Measurements from ENCODE around the gene C1orf94. TPM values are rescaled to one million over a fixed set of nuclear protein-coding genes. Genes with fewer than 3 reads are reported as not detected.

The C1orf94 gene
- total RNA-seq, 1 donor from 2014 or later: 0.37 TPM

- no peak overlapping the region for H3K27ac ChIP-seq
- H3K4me2 ChIP-seq: no peak overlapping the region
- H3K27me3 ChIP-seq: no peaks in the 10 kb centered on the region
- peaks cover 16% of the 10 kb centered on the region for H3K4me1 Mint-ChIP-seq
- H3K9me3 Mint-ChIP-seq: no peaks in the 10 kb centered on the region
- H3K4me3 ChIP-seq: no peak overlapping the region
- H3K36me3 Mint-ChIP-seq: no peaks in the 10 kb centered on the region
- H4K20me1 ChIP-seq (ENCODE audit: low read depth): peaks cover 12% of the 10 kb centered on the region
- H3K79me2 ChIP-seq (ENCODE audit: low read depth): no peaks in the 10 kb centered on the region
- H3K4me1 ChIP-seq: peaks cover 12% of the 10 kb centered on the region
- no peak overlapping the region for H3K27ac Mint-ChIP-seq
- no peak overlapping the region for H3K4me3 Mint-ChIP-seq
- TF ChIP-seq EZH2 (IDR thresholded peaks at IDR 0.05): no peak
- no peak for TF ChIP-seq EZH2phosphoT487 (IDR thresholded peaks at IDR 0.05)
- no peak for TF ChIP-seq CTCF (IDR thresholded peaks at IDR 0.05)
- DNase-seq (ENCODE audit: low spot score): no peak
- H3K36me3 ChIP-seq: no peaks in the 10 kb centered on the region
- peaks cover 17% of the 10 kb centered on the region for H3F3A ChIP-seq (ENCODE audit: low read depth)
- H3K27me3 Mint-ChIP-seq (ENCODE audit: insufficient read depth, low read depth): peaks cover 2% of the 10 kb centered on the region
- no peak overlapping the region for H3K9ac ChIP-seq
- H2AFZ ChIP-seq (replicated peaks): no peak overlapping the region
- no peaks in the 10 kb centered on the region for H3K9me3 ChIP-seq (ENCODE audit: low read depth)
These were observed 31.9 kb upstream of the C1orf94 start for GRCh38 chr1:34144766-34145165.

DNA sequence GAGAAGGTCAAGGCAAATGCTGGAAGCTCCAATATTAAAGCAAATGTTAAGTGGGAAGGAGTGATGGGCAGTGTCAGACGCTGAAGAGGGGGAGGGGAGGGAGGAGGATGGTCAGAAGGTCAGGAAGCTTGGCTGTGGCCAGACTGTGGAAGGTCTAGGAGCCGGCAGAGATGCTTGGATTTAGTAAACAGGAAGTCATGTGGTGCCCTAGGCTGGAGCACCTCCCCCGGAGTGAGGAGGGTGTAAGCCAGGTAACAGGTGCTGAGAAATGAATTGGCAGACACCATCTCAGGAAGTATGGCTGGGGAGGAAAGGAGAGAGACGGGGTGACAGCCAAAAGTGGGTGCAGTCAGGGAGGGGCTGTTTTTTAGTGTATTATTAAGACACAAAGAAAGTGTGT lies 29.4 kb upstream of the C1orf94 start:
- Mint-ChIP-seq H3K9me3 (no peaks in the 10 kb centered on the region), H3K36me3 (no peaks in the 10 kb centered on the region), H3K4me1 (peaks cover 16% of the 10 kb centered on the region), H3K27me3 (ENCODE audit: insufficient read depth, low read depth) (peaks cover 4% of the 10 kb centered on the region), H3K4me3 (no peak overlapping the region), H3K27ac (no peak overlapping the region)
- H3K27me3 ChIP-seq: no peaks in the 10 kb centered on the region
- TF ChIP-seq EZH2 (IDR thresholded peaks at IDR 0.05) (no peak), EZH2phosphoT487 (IDR thresholded peaks at IDR 0.05) (no peak), CTCF (IDR thresholded peaks at IDR 0.05) (no peak)
- peaks cover 26% of the 10 kb centered on the region for H3F3A ChIP-seq (ENCODE audit: low read depth)
- H3K36me3 ChIP-seq: no peaks in the 10 kb centered on the region
- no peak overlapping the region for H3K4me2 ChIP-seq
- H3K9ac ChIP-seq: no peak overlapping the region
- no peak overlapping the region for H3K4me3 ChIP-seq
- H3K79me2 ChIP-seq (ENCODE audit: low read depth): no peaks in the 10 kb centered on the region
- peaks cover 12% of the 10 kb centered on the region for H4K20me1 ChIP-seq (ENCODE audit: low read depth)
- H3K27ac ChIP-seq: no peak overlapping the region
- peaks cover 16% of the 10 kb centered on the region for H3K4me1 ChIP-seq
- no peaks in the 10 kb centered on the region for H3K9me3 ChIP-seq (ENCODE audit: low read depth)
- no peak for DNase-seq (ENCODE audit: low spot score)
- no peak overlapping the region for H2AFZ ChIP-seq (replicated peaks)

DNA sequence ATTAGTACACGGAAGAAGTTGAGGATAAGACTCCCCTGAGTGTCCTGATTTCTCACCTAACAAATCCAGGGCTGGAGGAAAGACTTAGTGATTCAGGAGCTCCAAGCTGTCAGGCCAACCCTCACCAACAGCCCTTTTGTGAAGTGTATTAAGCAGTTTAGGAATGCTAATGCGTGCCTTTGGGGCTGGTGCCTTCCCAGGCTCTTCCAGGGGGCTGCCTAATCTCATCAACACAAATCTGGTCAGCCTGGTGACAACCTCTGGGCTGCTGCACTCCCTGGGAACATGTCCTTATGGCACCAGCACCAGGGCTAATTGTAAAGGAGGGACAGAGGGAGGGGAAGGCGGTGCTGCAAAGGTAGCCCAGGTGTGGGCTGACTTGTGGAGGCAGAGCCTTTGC lies 27.2 kb upstream of the C1orf94 start:
- Mint-ChIP-seq H3K27ac (peak overlapping the region; percentile 47), H3K36me3 (no peaks in the 10 kb centered on the region), H3K27me3 (ENCODE audit: insufficient read depth, low read depth) (peaks cover 4% of the 10 kb centered on the region), H3K4me1 (peaks cover 16% of the 10 kb centered on the region), H3K9me3 (no peaks in the 10 kb centered on the region), H3K4me3 (no peak overlapping the region)
- Histone ChIP-seq H3K9ac (no peak overlapping the region), H3K27me3 (no peaks in the 10 kb centered on the region), H3K9me3 (ENCODE audit: low read depth) (no peaks in the 10 kb centered on the region), H3F3A (ENCODE audit: low read depth) (peaks cover 26% of the 10 kb centered on the region), H3K27ac (peak overlapping the region; percentile 55), H3K36me3 (no peaks in the 10 kb centered on the region), H3K4me1 (peaks cover 16% of the 10 kb centered on the region), H3K4me2 (peak overlapping the region; percentile 60), H2AFZ (replicated peaks) (no peak overlapping the region), H4K20me1 (ENCODE audit: low read depth) (peaks cover 12% of the 10 kb centered on the region), H3K79me2 (ENCODE audit: low read depth) (no peaks in the 10 kb centered on the region), H3K4me3 (no peak overlapping the region)
- peak; percentile 89 for DNase-seq (ENCODE audit: low spot score)
- TF ChIP-seq EZH2 (IDR thresholded peaks at IDR 0.05): no peak

GRCh38 chr1:34153246-34153645 lies 23.5 kb upstream of the C1orf94 start:
- no peaks in the 10 kb centered on the region for H3K9me3 Mint-ChIP-seq
- Histone ChIP-seq H3K27ac (no peak overlapping the region), H3K9ac (no peak overlapping the region), H3F3A (ENCODE audit: low read depth) (peaks cover 24% of the 10 kb centered on the region), H3K4me1 (peaks cover 16% of the 10 kb centered on the region), H3K4me3 (no peak overlapping the region), H3K36me3 (no peaks in the 10 kb centered on the region), H3K79me2 (ENCODE audit: low read depth) (no peaks in the 10 kb centered on the region), H2AFZ (replicated peaks) (no peak overlapping the region), H3K27me3 (no peaks in the 10 kb centered on the region), H4K20me1 (ENCODE audit: low read depth) (peaks cover 11% of the 10 kb centered on the region), H3K4me2 (no peak overlapping the region), H3K9me3 (ENCODE audit: low read depth) (no peaks in the 10 kb centered on the region)
- no peak overlapping the region for H3K4me3 Mint-ChIP-seq
- H3K27ac Mint-ChIP-seq: no peak overlapping the region
- peaks cover 9% of the 10 kb centered on the region for H3K4me1 Mint-ChIP-seq
- TF ChIP-seq CTCF (IDR thresholded peaks at IDR 0.05): no peak
- no peak for TF ChIP-seq EZH2 (IDR thresholded peaks at IDR 0.05)
- TF ChIP-seq EZH2phosphoT487 (IDR thresholded peaks at IDR 0.05): no peak
- H3K27me3 Mint-ChIP-seq (ENCODE audit: insufficient read depth, low read depth): peaks cover 2% of the 10 kb centered on the region
- no peak for DNase-seq (ENCODE audit: low spot score)
- no peaks in the 10 kb centered on the region for H3K36me3 Mint-ChIP-seq
